ENCODE measurements around the gene PTP4A2. TPM values are rescaled to one million over a fixed set of nuclear protein-coding genes. Genes with fewer than 3 reads are reported as not detected.
A peak's percentile ranks its signal among the peaks of the same experiment; 100 is the strongest.
"Not testable (repeated sequence)": the region's sequence is repeated elsewhere in the genome, so short reads cannot be mapped to it uniquely, and the experiment has no call there.

The PTP4A2 gene
- total RNA-seq, 2 donors from 2014 or later = 240 to 332 TPM

DNA sequence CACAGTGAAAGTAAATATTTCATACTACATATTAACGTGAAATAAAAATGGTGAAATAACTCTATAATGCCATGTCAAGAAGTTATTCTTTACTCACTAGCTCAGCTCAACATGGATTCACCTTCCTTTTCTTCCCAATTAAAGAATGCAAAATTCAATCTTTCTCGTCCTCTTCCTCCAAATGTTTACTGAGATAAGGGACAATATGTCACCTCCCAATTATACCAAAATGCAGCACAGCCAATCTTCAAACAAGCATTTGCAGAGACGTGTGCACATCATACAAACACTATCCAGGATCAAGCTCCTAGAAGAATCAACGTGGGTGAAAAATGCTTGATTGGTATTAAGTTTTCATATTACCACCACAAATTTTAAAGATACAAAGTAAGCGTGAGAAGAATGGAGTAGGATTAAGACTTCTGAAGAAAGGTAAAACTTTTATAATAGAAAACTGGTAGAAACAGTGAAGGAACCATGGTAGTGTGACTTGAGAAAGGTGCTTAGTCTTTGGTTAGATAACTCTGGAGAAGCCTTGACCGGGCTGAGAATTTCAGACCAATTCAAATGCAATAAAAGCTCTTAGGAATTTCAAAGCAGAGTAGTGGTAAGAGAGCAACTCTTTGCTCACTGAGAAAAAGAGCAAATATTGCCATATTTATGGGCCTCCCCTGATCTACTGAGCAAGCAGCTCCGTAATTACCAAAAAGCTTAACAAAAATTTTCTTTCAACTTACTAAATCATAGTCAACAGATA, 7.2 kb downstream of the PTP4A2 start:
- no peaks in the 10 kb centered on the region for H3K9me3 ChIP-seq
- DNase-seq = no peak
- intact Hi-C loops (cut with DNase I) = no loop called here
- H3K36me3 ChIP-seq = no peaks in the 10 kb centered on the region
- H3K27ac ChIP-seq = peak overlapping the region; percentile 92
- TF ChIP-seq, protein P1, sequence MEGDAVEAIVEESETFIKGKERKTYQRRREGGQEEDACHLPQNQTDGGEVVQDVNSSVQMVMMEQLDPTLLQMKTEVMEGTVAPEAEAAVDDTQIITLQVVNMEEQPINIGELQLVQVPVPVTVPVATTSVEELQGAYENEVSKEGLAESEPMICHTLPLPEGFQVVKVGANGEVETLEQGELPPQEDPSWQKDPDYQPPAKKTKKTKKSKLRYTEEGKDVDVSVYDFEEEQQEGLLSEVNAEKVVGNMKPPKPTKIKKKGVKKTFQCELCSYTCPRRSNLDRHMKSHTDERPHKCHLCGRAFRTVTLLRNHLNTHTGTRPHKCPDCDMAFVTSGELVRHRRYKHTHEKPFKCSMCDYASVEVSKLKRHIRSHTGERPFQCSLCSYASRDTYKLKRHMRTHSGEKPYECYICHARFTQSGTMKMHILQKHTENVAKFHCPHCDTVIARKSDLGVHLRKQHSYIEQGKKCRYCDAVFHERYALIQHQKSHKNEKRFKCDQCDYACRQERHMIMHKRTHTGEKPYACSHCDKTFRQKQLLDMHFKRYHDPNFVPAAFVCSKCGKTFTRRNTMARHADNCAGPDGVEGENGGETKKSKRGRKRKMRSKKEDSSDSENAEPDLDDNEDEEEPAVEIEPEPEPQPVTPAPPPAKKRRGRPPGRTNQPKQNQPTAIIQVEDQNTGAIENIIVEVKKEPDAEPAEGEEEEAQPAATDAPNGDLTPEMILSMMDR (IDR thresholded peaks at IDR 0.05) = no peak
- H3K4me3 ChIP-seq = no peak overlapping the region
- H3K4me1 ChIP-seq = peaks cover 22% of the 10 kb centered on the region
- H3K9ac ChIP-seq (ENCODE audit: low read depth in 2 of 2, low read length in 2 of 2) = no peak overlapping the region
- no peaks in the 10 kb centered on the region for H3K27me3 ChIP-seq

DNA sequence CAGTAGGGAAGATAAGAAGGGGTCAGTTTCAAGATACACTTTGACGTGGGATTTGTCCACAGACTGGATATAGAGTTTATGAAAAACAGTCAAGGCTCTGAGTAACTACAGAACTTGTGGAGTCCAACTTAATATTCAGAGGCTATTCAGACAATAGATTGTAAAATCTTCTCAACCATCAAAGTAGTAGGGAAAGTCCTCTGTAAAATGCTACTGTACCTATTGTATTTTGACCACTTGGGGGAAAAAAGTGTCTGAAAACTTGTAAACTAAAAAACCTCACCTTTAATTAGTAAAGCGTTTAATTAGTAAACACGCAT, 10.5 kb downstream of the PTP4A2 start:
- H3K9ac ChIP-seq (ENCODE audit: low read depth in 2 of 2, low read length in 2 of 2) = peak overlapping the region in 1 of 2 donors; percentile 37
- TF ChIP-seq, protein P1 (IDR thresholded peaks at IDR 0.05) = no peak

DNA sequence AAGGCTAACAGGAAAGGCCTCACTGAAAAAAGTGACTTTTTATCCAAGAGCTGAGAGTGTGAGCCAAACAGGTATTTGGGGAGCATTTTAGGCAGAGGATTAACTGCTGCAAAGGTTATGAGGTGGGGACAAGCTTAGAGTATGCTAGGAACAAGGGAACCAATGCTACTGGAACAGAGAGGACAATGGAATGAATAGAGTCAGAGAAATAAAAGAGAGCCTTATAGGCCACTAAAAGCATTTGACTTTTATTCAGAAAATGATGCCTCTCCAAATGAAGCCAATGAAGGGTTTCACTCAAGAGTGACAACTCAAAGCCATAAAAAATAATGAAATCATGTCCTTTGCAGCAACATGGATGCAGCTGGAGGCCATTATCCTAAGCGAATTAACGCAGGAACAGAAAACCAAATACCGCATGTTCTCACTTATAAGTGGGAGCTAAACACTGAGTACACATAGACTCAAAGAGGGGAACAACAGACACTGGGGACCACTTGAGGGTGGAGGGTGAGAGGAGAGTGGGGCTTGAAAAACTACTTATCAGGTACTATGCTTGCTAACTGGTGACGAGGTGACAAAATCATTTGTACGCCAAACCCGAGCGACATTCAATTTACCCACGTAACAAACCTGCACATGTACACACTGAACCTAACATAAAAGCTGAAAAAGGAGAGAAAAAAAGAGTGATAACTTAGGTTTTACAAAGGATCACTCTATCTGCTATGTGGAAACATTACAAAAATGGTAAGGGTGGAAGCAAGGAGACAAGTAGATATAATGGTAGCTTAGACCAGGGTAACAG, 11.1 kb downstream of the PTP4A2 start:
- H3K4me3 ChIP-seq = no peak overlapping the region
- no peaks in the 10 kb centered on the region for H3K27me3 ChIP-seq
- H3K27ac ChIP-seq = no peak overlapping the region
- no peaks in the 10 kb centered on the region for H3K36me3 ChIP-seq
- DNase-seq = no peak
- no peaks in the 10 kb centered on the region for H3K9me3 ChIP-seq
- intact Hi-C loops (cut with DNase I) = loop anchor here (5.0 kb wide), 1 partner anchor 35 kb away; no protein-coding TSS in a partner anchor
- H3K4me1 ChIP-seq = peaks cover 25% of the 10 kb centered on the region
- TF ChIP-seq, protein P1 (IDR thresholded peaks at IDR 0.05) = no peak
- peak overlapping the region; percentile 19 to 37 for H3K9ac ChIP-seq (ENCODE audit: low read depth in 2 of 2, low read length in 2 of 2)

More for the DNA sequence above, 10.5 kb downstream of the PTP4A2 start:
- Histone ChIP-seq H3K36me3 (no peaks in the 10 kb centered on the region), H3K27ac (no peak overlapping the region), H3K4me3 (no peak overlapping the region), H3K27me3 (no peaks in the 10 kb centered on the region), H3K9me3 (no peaks in the 10 kb centered on the region), H3K4me1 (peaks cover 29% of the 10 kb centered on the region)
- DNase-seq = no peak
- intact Hi-C loops (cut with DNase I) = loop anchor here (5.0 kb wide), 1 partner anchor 35 kb away; no protein-coding TSS in a partner anchor

DNA sequence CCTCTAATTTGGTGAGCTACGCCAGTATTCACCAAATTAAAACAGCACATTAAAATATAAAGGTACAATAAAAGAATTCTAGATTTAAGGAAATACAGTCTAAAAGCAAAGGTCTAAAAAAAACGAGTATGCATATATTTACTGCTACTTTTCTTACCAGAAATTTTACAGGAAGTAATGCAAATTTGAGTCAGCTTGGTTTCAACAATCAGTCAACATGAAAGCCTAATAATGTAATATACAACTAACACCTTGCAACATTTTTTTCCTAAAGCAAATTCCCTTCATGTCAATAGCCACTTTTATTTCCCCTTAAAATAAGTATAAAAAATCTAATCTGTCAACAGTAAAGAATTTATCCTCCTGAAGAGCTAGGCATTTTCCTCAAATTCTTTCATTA, 11.9 kb downstream of the PTP4A2 start:
- H3K36me3 ChIP-seq = no peaks in the 10 kb centered on the region
- H3K9ac ChIP-seq (ENCODE audit: low read depth in 2 of 2, low read length in 2 of 2) = no peak overlapping the region
- no peaks in the 10 kb centered on the region for H3K9me3 ChIP-seq
- DNase-seq = no peak
- H3K4me3 ChIP-seq = no peak overlapping the region
- H3K27ac ChIP-seq = no peak overlapping the region
- no peaks in the 10 kb centered on the region for H3K27me3 ChIP-seq
- intact Hi-C loops (cut with DNase I) = loop anchor here (5.0 kb wide), 1 partner anchor 36 kb away; no protein-coding TSS in a partner anchor
- TF ChIP-seq, protein P1 (IDR thresholded peaks at IDR 0.05) = no peak
- peaks cover 25% of the 10 kb centered on the region for H3K4me1 ChIP-seq

DNA sequence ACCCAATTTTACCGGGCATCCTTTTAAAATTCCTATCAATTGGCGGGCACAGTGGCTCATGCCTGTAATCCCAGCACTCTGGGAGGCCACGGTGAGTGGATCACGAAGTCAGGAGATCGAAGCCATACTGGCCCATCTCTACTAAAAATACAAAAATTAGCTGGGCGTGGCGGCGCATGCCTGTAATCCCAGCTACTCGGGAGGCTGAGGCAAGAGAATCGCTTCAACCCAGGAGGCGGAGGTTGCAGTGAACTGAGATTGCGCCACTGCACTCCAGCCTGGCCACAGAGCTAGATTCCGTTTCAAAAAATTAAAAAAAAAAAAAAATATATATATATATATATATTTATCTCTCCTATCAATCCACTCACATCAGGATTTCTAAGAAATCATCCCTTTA, 12.3 kb downstream of the PTP4A2 start:
- H3K4me3 ChIP-seq; H3K27me3 ChIP-seq; DNase-seq; H3K27ac ChIP-seq; H3K36me3 ChIP-seq; H3K9me3 ChIP-seq; H3K9ac ChIP-seq (ENCODE audit: low read depth in 2 of 2, low read length in 2 of 2): not testable (repeated sequence)
- peaks cover 25% of the 10 kb centered on the region for H3K4me1 ChIP-seq
- intact Hi-C loops (cut with DNase I) = loop anchor here (5.0 kb wide), 1 partner anchor 36 kb away; no protein-coding TSS in a partner anchor

Measured in colonic mucosa (tissue), 4 donors.